Measurements from ENCODE around the gene FRMD4A.

GRCh38 chr10:13915710-13916109 lies 415.0 kb downstream of the FRMD4A start:
- TF ChIP-seq POLR2A (IDR thresholded peaks at IDR 0.05) = no peak
- TF ChIP-seq, protein P1, sequence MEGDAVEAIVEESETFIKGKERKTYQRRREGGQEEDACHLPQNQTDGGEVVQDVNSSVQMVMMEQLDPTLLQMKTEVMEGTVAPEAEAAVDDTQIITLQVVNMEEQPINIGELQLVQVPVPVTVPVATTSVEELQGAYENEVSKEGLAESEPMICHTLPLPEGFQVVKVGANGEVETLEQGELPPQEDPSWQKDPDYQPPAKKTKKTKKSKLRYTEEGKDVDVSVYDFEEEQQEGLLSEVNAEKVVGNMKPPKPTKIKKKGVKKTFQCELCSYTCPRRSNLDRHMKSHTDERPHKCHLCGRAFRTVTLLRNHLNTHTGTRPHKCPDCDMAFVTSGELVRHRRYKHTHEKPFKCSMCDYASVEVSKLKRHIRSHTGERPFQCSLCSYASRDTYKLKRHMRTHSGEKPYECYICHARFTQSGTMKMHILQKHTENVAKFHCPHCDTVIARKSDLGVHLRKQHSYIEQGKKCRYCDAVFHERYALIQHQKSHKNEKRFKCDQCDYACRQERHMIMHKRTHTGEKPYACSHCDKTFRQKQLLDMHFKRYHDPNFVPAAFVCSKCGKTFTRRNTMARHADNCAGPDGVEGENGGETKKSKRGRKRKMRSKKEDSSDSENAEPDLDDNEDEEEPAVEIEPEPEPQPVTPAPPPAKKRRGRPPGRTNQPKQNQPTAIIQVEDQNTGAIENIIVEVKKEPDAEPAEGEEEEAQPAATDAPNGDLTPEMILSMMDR (IDR thresholded peaks at IDR 0.05) = no peak
